Sigmoid colon (tissue), 7 donors: Measurements from ENCODE around the gene CSTA. TPM values are rescaled to one million over a fixed set of nuclear protein-coding genes. Genes with fewer than 3 reads are reported as not detected.
A peak's percentile ranks its signal among the peaks of the same experiment; 100 is the strongest.

Experiments used
- DNase-seq: peaks from one replicate; pipeline ENCODE4 v3.0.0-alpha.2; 2019
- H3K27ac ChIP-seq, 4 donors: fragments of 200-600 bp; sonication (generic); one replicate each; pipeline ENCODE4 v1.5.1; 2016 to 2019; ENCODE audit warnings: mild to moderate bottlenecking in 1 of 4
- H3K27me3 ChIP-seq, 3 donors: fragments of 200-600 bp; sonication (generic); one replicate each; pipeline ENCODE4 v1.5.1; 2019; ENCODE audit warnings: mild to moderate bottlenecking in 1 of 3
- H3K36me3 ChIP-seq, 4 donors: fragments of 200-600 bp; sonication (generic); one replicate each; pipeline ENCODE4 v1.5.1; 2016 to 2019
- H3K4me1 ChIP-seq, 4 donors: fragments of 200-600 bp; sonication (generic); one replicate each; pipeline ENCODE4 v1.5.1; 2017 to 2019
- H3K4me3 ChIP-seq, 4 donors: fragments of 200-600 bp; sonication (generic); one replicate each; pipeline ENCODE4 v1.5.1; 2017 to 2019; ENCODE audit warnings: mild to moderate bottlenecking in 2 of 4, moderate library complexity in 1 of 4
- H3K9me3 ChIP-seq, 4 donors: fragments of 200-600 bp in 3 of 4; sonication (generic) in 3 of 4; one replicate each; pipeline versions ENCODE4 v1.5.1 to v1.6.1; 2013 to 2019
- CTCF ChIP-seq, 4 experiments: fragments of 450-650 bp in 3 of 4; fragments of 200-600 bp in 1 of 4; IDR thresholded peaks; one replicate each; pipeline ENCODE4 v1.5.1; 2016 to 2019; ENCODE audit warnings: antibody characterized with exemption in 4 of 4, mild to moderate bottlenecking in 3 of 4, moderate library complexity in 2 of 4
- EP300 ChIP-seq, 4 donors: sonication (generic); formaldehyde crosslinking; IDR thresholded peaks; one replicate each; pipeline ENCODE4 v1.6.1; 2017; ENCODE audit warnings: antibody characterized with exemption in 4 of 4
- POLR2A ChIP-seq, 2 donors: fragments of 450-650 bp; IDR thresholded peaks; one replicate each; pipeline ENCODE4 v1.6.1; 2016; ENCODE audit warnings: antibody characterized with exemption in 2 of 2, mild to moderate bottlenecking in 2 of 2, moderate library complexity in 2 of 2
- POLR2AphosphoS5 ChIP-seq, 4 donors: sonication (generic); formaldehyde crosslinking; IDR thresholded peaks; one replicate each; pipeline ENCODE4 v1.6.1; 2017; ENCODE audit warnings: antibody characterized with exemption in 4 of 4
- WGBS, 2 donors: extraction: QIAGEN DNeasy Blood & Tissue Kit; methylation state at CpG; one replicate each; pipeline ENCODE4 v1.1.7; 2013; 5-methylcytosine and 5-hydroxymethylcytosine counted together
- intact Hi-C: fragments of 100-400 bp; cut with DNase I; formaldehyde crosslinking; loops from one replicate; pipeline ENCODE4 v1.15.1; 2023
- polyA plus RNA-seq, 3 donors: library from polyadenylated mRNA; stranded (reverse); fragments of 200-250 nt; gene quantifications; one replicate each; pipeline ENCODE4 v1.2.3, GENCODE V29; 2013
- total RNA-seq, 4 donors: library from RNA; depleted of rRNA; stranded (reverse); fragments of >200 nt; gene quantifications; one replicate each; pipeline ENCODE4 v1.1.0, GENCODE V29; 2016
- donor health status: healthy with polysubstance abuse.
- donor health status: Bipolar disorder and iron deficiency.
- donor health status: healthy.

Gene CSTA
- total RNA-seq, result 1 to 10 TPM in 2 of 4 donors, not detected in 2; 1.9 to 3.6 TPM
- polyA plus RNA-seq, result 10 to 100 TPM in 2 of 3 donors, 1 to 10 TPM in 1; 9.9 to 20.4 (median 11.0) TPM

- no peak within 1 kb of the TSS for H3K27ac ChIP-seq
- no peak for TF ChIP-seq POLR2A (IDR thresholded peaks at IDR 0.05)
- TF ChIP-seq EP300 (IDR thresholded peaks at IDR 0.05), result no peak
- TF ChIP-seq CTCF (IDR thresholded peaks at IDR 0.05), result no peak
- TF ChIP-seq POLR2AphosphoS5 (IDR thresholded peaks at IDR 0.05), result no peak
- intact Hi-C loops, result no loop called here
- DNase-seq, result no peak
- H3K9me3 ChIP-seq, result no peaks in the 10 kb centered on the region
- no peaks in the 10 kb centered on the region for H3K36me3 ChIP-seq
- H3K27me3 ChIP-seq, result no peaks in the 10 kb centered on the region
- WGBS, 2 donors, result 61 to 75% methylated on average over 6 of the region's 6 CpGs
- H3K4me1 ChIP-seq, result no peaks in the 10 kb centered on the region
- H3K4me3 ChIP-seq, result peak within 1 kb of the TSS in 1 of 4 donors; percentile 15
Observed at GRCh38 chr3:122324871-122325323, at the start of gene CSTA. Gene CSTA (plus strand): TSS chr3:122325248. CDS start chr3:122325293, 45 bp downstream.

GRCh38 chr3:122281891-122282290 lies 43.2 kb upstream of the CSTA start:
- no peak for DNase-seq
- no peaks in the 10 kb centered on the region for H3K27me3 ChIP-seq
- H3K9me3 ChIP-seq, result no peaks in the 10 kb centered on the region
- 73 to 80% methylated on average over 3 of the region's 3 CpGs for WGBS, 2 donors
- intact Hi-C loops, result no loop called here
- TF ChIP-seq POLR2A (IDR thresholded peaks at IDR 0.05), result no peak
- H3K27ac ChIP-seq, result no peak overlapping the region
- H3K36me3 ChIP-seq, result no peaks in the 10 kb centered on the region
- H3K4me3 ChIP-seq, result no peak overlapping the region
- H3K4me1 ChIP-seq, result no peaks in the 10 kb centered on the region

- Histone ChIP-seq H3K9me3 (no peaks in the 10 kb centered on the region), H3K4me3 (no peak overlapping the region), H3K27me3 (no peaks in the 10 kb centered on the region), H3K4me1 (no peaks in the 10 kb centered on the region), H3K36me3 (no peaks in the 10 kb centered on the region), H3K27ac (no peak overlapping the region)
- DNase-seq, result no peak
- intact Hi-C loops, result no loop called here
- 86 to 88% methylated on average over 22 of the region's 22 CpGs for WGBS, 2 donors
- no peak for TF ChIP-seq POLR2AphosphoS5 (IDR thresholded peaks at IDR 0.05)
- TF ChIP-seq POLR2A (IDR thresholded peaks at IDR 0.05), result no peak
- no peak for TF ChIP-seq EP300 (IDR thresholded peaks at IDR 0.05)
- no peak for TF ChIP-seq CTCF (IDR thresholded peaks at IDR 0.05)
Observed at GRCh38 chr3:122283796-122284445, 41.1 kb upstream of the CSTA start.

GRCh38 chr3:122284486-122284885 lies 40.6 kb upstream of the CSTA start:
- WGBS, 2 donors, result 96% methylated on average over 20 of the region's 20 CpGs
- TF ChIP-seq EP300 (IDR thresholded peaks at IDR 0.05), result no peak
- TF ChIP-seq POLR2AphosphoS5 (IDR thresholded peaks at IDR 0.05), result no peak
- TF ChIP-seq POLR2A (IDR thresholded peaks at IDR 0.05), result no peak
- no peak for TF ChIP-seq CTCF (IDR thresholded peaks at IDR 0.05)
- no peaks in the 10 kb centered on the region for H3K36me3 ChIP-seq
- no peak overlapping the region for H3K4me3 ChIP-seq
- intact Hi-C loops, result no loop called here
- no peaks in the 10 kb centered on the region for H3K9me3 ChIP-seq
- no peaks in the 10 kb centered on the region for H3K4me1 ChIP-seq
- H3K27me3 ChIP-seq, result no peaks in the 10 kb centered on the region
- no peak for DNase-seq
- H3K27ac ChIP-seq, result no peak overlapping the region

- intact Hi-C loops, result no loop called here
- H3K27ac ChIP-seq, result peak overlapping the region in 1 of 4 donors; percentile 48
- no peaks in the 10 kb centered on the region for H3K27me3 ChIP-seq
- peaks cover 0 to 8% (median 0%) of the 10 kb centered on the region in 4 donors for H3K4me1 ChIP-seq
- DNase-seq, result no peak
- no peak overlapping the region for H3K4me3 ChIP-seq
- 48 to 64% methylated on average over 6 of the region's 6 CpGs for WGBS, 2 donors
- H3K9me3 ChIP-seq, result no peaks in the 10 kb centered on the region
- H3K36me3 ChIP-seq, result no peaks in the 10 kb centered on the region
- no peak for TF ChIP-seq EP300 (IDR thresholded peaks at IDR 0.05)
- TF ChIP-seq CTCF (IDR thresholded peaks at IDR 0.05), result no peak
- TF ChIP-seq POLR2A (IDR thresholded peaks at IDR 0.05), result no peak
- TF ChIP-seq POLR2AphosphoS5 (IDR thresholded peaks at IDR 0.05), result no peak
Observed at GRCh38 chr3:122294359-122294758, 30.7 kb upstream of the CSTA start.
